HG02588 (cell line): Measurements from ENCODE around the gene WWC2.

Experiments
- ATAC-seq: cut with Tn5 transposase; IDR thresholded peaks from one replicate; pipeline ENCODE4 v1.9.1; 2021; ENCODE audit warnings: mild to moderate bottlenecking, moderate library complexity; ENCODE audit not compliant: unreplicated experiment

Gene WWC2

DNA sequence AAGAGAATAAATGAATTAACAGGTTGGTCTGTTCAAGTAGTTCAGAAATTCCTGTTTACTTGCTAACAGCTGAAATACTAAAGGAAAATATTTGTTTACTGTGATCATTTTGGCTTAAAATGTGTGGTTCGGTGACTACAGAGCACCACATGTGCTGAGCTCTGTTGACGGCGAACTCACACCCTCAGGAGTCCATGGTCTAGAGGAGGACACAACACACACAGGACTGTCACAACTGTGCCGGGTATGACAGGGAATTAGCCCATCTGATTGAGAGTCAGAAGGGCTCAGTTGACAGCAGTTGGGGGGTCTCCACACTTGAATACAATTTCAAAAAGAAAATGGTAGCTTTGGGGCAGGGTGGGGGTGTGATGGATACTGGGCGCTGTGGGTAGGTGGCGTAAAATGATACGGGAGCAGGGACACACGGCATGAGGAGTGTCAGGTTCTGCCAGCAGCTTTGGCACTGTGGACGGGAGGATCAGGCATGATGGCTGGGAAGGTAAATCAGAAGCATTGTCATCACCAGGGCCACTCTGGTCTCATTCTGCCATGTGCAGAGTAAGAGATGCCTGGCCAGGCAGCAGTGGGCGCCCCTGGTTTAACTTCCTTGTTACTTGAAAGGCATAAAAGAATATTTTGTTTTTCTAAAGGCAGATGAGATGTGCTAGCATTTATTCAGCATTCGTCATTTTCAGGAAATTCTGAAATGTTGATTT is 187.7 kb downstream of the WWC2 start:
- peak; percentile 19 for ATAC-seq

DNA sequence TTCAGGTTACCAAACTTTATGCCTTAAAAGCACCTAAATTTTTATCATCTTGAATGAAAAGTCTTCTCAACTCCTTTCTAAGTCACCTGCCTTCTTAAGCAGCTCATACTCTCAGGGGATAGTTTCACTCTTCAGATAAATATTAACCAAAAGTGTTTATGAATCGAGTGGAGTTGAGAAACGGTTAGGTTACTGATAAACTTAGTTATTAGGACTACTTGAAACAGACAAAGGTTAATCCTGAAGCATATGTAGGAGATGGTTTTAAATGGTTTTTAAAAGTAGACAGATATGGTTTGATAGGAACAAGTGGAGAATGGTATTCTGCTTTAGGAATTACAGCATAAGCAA is 188.2 kb downstream of the WWC2 start:
- ATAC-seq, result peak; percentile 69

DNA sequence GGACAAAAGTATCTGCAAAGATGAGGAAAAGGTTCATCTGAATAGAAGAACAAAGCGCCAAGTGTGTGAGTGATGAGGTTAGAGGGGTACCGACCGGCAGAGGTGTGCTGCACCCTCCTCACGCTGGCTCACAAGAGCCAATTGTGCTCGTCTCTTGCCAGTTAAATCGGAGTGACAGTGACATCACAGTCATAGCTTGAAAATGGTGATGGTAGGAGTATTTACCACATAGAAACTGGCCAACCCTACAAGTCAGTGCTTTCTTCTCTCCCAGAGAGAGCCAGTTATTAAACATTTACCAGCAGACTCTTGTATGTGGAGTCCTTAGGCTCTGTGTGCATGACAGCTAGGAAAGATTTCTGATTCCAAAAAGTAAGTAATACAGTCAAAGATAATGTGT is 188.6 kb downstream of the WWC2 start:
- ATAC-seq, result peak; percentile 78

DNA sequence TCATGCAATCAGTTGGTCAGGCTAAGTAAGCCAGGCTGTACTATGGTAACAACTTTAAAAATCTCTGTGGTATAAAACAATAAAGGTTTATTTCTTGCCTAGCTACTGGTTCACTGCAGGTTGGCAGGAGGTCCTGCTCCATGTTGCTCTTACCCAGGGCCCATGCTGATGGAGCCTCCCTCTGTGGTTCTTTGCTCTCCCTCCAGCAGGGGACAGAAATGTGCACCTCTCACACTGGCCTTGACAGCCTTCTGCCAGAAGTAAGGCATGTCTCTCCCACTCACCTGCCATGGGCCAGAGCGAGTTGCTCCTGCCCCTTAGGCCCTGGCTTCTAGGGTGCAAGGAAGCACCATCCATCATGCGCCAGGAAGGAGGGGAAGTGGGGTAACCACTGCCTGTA is 189.9 kb downstream of the WWC2 start:
- no peak for ATAC-seq

DNA sequence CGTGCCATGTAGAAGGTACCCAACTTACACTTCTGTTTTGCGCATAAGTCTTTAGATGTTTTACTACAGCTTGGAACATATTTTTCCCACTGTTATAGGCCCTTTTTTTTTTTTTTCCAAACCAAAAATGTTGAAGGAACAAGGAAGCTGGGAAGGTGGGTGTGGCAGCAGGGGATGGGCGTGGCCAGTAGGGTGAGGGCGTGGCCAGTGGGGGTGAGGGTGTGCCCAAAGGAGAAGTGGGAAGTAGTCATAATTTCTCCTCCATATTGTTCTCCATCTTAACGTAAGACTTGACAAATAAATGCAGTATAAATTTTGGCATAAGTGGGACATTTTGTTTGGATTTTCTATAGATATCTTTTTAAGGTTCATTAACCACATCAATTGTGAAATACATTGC is 190.6 kb downstream of the WWC2 start:
- ATAC-seq, result no peak

DNA sequence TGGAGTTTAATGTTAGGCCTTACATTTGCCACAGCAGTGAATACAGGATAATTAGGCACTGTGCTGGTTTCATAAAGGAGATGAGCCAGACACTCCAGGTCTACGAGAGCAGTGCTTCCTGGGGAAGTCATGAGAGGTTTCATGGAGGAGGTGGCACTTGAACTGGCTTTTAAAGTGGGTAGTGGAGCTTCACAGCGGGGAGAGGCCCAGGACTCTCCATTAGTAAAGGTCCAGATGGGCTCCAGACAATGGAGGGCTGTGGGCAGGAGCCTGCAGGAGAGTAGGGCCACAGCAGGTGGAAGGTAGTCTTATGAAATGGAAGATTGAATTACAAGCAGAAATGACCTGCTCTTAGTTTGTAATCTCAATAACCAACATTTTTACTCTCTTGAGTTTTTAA is 192.0 kb downstream of the WWC2 start:
- no peak for ATAC-seq

DNA sequence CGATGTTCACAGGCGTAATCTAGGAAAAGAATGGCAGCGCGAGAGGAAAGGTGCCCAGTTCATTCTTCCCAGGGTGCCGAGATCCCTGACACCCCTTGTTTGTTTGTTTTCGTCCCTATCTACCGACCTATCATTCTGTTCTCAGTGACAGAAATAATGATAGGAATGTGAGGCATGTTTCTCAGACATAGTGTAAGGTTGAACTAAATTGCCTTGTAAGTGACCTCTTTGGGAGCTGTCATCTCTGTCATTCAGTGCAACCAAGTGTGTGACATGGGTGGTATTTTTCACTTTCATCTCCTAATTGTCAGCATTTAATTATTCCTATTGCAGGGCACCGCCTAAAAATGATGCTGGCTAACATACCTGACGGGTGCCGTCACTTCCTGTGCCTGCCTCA is 196.7 kb downstream of the WWC2 start:
- ATAC-seq, result no peak

DNA sequence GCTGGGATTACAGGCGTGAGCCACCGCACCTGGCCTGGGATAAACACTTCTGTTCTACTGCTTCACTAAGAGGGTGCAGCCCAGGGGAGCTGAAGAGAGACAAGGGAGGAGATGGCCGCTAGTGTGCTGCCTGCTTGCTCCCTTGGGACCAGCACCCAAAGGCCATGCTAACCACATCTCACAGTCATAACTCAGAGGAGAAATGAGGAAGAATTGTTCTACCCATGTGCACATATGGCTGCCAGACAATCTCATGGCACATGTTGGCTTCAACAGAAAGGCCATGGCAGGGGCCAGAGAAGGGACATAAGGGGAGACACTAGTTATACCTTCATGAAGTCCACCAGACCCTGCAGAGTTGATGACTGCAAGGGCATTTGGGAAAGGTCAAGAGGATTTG is 198.6 kb downstream of the WWC2 start:
- peak; percentile 87 for ATAC-seq

DNA sequence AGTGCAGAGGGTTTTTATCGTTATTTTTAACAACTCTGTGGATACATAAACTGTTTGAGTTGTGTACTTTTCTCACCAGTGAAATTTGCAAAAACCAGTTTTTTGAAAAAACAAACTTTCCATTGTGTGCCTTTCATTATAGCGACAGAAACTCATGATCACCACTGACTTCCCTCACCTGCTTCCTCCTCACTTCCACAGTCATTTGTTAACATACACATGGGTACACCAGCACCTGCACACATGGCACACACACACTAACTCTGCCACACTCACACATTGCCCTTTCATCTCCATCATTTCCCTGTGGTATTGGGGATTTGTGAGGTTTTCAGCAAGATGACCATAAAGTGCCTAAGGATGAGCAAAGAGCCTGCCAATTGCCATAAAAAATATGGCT is 200.4 kb downstream of the WWC2 start:
- peak; percentile 32 for ATAC-seq

DNA sequence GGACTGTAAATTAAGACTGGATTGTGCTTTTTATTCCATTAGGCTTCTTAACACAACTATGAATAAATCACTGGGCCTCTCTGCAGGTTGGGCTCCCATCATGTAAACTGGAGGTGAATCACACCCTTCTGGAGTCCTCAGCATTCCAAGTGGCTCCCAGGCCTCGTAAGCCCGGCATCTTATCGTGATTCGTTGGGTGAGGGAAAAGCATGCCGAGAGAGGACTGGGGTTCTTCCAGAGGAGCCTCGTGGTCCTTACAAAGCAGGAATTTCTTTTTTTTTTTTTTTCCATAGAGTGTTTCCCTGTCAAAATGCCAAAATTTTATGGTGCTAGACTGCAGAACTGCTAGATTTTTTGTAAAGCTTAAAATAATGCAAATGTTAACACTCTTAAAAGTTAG is 201.0 kb downstream of the WWC2 start:
- ATAC-seq, result no peak

DNA sequence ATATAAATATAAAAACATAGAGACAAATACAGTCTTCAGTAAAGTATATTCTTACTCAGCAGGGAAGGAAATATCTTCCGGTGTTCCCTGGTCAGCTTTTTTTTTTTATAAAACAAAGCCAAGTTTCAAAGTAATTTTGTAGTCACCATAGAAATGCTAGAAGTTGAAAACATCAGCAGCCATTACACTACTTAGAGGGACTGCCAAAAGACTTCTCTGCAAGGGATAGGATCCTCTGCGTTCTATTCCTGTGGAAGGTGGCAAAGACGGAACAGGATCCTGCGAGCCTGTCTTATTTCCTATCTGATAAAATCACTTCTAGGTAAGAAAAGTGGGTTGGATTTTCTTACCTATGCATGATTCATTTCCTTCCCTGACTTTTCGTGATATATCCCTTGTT is 201.6 kb downstream of the WWC2 start:
- no peak for ATAC-seq

DNA sequence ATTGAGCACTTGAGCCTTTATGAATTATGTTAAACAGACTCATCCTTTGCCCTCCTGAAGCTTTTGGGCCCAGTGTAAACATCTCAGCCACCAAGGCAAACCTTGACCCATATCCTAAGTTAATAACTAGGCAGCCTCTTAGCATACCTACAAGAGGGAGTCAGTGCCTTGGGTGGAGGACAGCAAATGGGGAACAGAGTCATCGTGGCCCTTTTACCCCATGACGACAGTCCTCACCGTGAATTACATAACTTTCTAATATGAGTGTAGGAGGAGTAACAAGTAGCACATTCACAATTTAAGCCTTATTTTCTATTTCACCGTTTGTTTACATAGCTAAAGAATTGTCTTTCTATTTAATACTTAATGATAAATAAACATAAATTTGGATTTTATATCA is 204.2 kb downstream of the WWC2 start:
- no peak for ATAC-seq

DNA sequence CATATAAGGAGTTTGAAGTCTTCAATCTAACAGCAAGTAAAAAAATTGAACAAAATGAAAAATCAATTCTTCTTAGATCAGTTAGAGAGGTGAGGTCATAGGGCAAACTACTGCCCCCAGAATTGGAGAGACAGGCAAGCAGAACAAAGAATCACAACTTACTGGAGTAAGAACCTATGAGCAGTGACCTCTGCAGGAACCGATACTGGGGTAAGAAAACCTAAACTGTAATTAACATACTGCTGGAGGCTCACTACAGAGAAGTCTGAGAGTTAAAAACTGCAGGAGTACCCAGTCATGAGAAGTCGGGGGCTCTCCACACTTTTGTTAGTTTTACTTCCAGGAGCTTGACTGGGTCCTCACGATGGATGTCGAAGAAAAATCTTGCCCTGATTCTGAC is 205.0 kb downstream of the WWC2 start:
- ATAC-seq, result no peak

DNA sequence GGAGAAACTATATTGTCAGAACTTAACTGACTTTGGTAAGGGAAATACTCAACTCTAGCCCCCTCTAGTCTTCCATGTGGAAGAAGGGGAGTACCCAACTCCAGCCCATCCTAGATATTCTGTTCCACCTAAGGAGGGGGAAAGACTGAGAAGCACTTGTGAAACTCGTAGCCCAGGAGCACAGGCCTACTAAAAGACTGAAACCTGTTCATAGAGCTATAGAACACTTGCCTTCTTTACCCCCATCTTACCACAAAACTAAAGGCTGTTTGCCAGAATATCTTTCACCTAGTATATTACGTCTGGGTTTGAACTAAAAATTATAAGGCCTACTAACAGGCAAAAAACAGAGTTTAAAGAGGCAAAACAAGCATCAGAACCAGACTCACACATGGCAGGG is 205.5 kb downstream of the WWC2 start:
- ATAC-seq, result no peak

DNA sequence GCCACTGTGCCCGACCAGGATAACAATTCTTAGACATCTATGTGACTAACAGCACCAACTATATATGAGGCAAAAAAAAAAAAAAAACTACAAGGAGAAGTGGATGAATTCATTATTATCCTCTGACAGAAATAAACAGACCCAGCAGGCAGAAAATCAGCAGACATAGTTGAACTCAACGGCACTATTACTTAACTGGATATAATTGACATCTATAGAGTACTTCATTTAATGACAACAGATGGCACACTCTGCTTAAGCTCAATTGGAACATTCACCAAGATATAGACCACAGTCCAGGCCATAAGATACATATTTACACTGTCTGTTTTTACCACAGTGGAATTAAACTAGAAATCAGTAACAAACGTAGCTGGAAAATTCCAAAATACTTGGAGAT is 207.8 kb downstream of the WWC2 start:
- no peak for ATAC-seq

DNA sequence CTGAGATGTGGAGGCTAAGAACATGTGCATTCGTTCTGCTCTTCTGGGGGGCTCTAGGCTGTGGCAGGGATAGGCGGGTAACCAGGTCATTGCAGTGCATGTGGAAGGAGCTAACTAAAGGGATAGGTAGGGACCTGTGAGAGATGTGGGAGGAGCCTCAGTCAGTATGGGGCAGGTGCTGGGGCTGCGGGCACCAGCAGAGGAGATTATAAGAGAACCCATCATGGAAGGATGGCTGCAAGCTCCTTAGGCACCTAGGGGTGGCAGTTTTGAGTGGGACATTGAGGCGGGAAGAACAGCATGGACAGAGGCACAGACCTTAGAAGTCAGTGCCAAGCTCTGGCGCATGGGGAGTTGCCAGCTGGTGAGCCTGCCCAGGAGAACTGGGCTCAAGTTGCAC is 213.8 kb downstream of the WWC2 start:
- ATAC-seq, result no peak

DNA sequence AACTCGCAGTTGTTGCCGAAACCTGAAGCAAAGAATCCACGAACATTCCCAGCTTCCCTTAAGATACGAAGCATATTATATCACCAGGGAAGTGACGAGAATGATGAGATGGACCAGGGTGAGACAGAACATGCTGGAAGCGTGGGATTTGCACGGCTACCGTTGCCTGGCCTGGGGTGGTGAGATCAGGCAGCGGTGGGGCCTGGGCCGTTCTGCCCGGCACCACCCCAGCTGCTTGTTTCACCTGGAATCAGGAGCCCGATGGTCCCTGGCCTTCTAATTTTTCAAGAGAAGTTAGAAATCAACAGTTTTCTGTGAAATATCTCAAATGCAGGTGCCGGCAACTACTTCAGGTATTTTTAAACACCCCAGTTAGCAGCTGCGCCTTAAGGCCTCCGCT is 215.3 kb downstream of the WWC2 start:
- no peak for ATAC-seq

DNA sequence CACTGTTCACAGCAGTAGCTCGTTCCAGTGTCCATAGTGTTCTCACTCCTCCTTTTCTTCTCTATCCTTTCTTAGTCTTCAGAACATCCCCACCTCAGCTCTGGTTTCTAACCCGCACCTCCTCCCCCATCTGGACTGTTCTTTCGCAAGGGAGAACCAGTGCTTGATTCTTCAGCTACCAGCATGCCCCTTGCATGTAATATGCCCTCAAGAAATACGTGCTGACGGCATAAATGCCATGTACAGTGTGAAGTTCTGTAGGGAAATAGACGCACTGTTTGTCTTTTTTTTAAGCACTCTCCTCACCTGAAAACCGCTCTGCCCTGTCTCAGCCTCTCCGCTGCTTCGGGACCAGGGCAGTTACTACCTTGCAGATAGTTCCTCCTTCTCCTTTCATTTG is 215.7 kb downstream of the WWC2 start:
- no peak for ATAC-seq

DNA sequence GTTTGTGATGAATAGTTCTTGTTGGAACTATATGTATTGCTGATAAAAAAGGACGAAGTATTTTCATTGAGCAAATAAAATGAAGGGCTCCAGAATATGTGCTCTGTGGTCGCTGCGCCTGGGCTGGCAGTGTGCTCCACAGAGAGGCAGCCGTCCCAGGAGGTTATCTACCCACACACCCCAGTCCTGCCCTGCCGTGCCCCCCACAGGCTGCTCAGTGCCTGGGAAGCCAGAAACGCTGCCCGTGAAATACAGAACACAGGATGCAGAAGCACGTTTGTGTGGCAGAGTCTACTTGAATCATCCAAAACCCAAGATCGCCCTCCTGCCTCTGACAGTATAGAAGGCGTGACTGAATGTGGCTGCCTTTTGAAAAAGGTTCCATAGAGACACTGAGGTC is 219.6 kb downstream of the WWC2 start:
- no peak for ATAC-seq

DNA sequence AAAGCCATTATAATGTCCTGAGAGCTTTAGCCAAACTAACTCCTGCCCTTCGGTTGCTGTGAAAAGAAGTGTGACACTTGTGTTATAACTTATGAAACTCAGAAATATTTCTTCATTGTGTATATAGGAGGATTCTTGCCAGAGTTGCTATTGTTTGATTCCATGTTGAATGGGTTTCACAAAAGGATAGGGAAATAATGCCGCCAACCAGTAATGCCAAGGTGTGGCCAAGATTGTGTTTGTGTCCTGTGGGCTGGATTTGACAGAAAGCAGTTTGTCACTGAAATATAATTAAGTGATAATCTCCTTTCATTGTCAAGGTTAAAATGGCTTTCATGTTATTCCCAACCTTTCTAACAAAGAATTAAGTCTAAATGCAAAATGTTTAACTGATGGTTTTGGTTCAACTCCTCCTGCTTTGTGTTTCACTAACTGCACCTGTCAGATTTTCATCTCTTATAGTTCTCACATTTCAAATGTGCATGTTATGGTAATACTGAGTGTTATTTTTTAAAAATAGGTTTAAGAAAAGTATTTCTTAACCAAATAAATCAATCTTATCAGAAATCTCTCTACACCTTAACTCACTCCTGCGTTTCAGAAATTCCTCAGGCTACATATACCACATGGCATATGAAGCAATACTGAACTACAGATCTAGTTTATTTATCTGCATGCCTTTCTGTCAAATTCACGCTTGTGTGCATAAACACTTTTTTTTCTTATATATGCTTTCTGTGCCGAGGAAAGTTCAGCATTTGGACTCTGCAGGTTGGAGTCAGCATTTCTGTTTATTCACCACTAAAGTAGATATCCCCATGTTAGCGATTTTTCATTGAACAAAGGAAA is 221.4 kb downstream of the WWC2 start, which contains the start of gene CLDN22:
CLDN22 (minus strand) TSS at position 66 of the 849 bp plus-strand sequence; CDS start at position 8, 58 bp downstream.
- no peak for ATAC-seq

DNA sequence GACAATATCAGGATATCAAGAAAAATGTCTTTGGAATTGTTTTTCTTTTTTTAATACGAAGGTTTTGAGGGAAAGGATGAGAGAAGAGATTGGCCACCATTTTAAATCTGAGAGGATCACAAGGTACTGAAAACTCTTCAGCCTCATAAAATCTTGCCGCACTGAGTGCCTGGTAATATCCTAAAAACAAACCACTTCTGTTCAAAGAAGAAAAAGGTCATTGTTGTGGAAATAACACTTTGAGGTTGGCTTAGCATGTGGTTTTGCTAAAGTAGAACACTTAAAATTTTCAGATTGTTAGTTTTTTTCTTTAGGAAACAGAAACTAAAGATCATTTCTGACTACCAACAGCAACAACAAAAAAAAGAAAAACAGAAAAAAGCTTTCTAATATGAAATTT is 222.0 kb downstream of the WWC2 start:
- ATAC-seq, result peak; percentile 49

DNA sequence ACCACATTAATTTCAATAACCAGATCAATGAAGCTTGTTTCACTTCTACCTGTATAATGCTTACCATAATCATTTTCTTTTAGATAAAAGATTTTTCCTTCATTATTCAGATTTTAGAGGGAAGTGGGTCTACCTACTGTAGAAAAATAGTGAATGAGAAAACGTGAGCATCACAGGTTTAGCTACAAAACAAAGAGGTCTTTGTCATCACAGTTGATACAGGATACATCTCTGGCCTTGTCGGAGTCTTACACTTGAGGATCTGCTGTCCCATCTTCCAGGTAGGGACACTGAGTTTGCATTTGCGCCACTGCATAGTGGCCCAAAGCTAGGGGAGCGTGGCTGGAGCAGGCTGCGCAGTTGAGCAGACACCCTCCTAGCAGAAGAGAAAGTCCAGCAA is 222.5 kb downstream of the WWC2 start:
- ATAC-seq, result no peak
